ENCODE measurements around the gene SLC20A1.
"Not testable (repeated sequence)": the region's sequence is repeated elsewhere in the genome, so short reads cannot be mapped to it uniquely, and the experiment has no call there.

Gene SLC20A1

GRCh38 chr2:112699984-112700667, 54.4 kb downstream of the SLC20A1 start:
- Mint-ChIP-seq H3K27me3 (ENCODE audit: low read depth) (peaks cover 7% of the 10 kb centered on the region), H3K4me1 (peaks cover 7% of the 10 kb centered on the region), H3K4me3 (no peak overlapping the region), H3K9me3 (no peaks in the 10 kb centered on the region), H3K27ac (no peak overlapping the region), H3K36me3 (ENCODE audit: low read depth) (no peaks in the 10 kb centered on the region)
- TF ChIP-seq CTCF (IDR thresholded peaks at IDR 0.05; ENCODE audit: unreplicated experiment in 3 of 3): no peak

- Mint-ChIP-seq H3K36me3 (ENCODE audit: low read depth) (no peaks in the 10 kb centered on the region), H3K4me1 (peaks cover 7% of the 10 kb centered on the region), H3K9me3 (no peaks in the 10 kb centered on the region), H3K27ac (no peak overlapping the region), H3K4me3 (no peak overlapping the region), H3K27me3 (ENCODE audit: low read depth) (peaks cover 7% of the 10 kb centered on the region)
- TF ChIP-seq CTCF (IDR thresholded peaks at IDR 0.05; ENCODE audit: unreplicated experiment in 3 of 3): no peak
Measured at GRCh38 chr2:112701052-112701451, 55.3 kb downstream of the SLC20A1 start.

- no peak overlapping the region for H3K27ac Mint-ChIP-seq
- H3K27me3 Mint-ChIP-seq (ENCODE audit: low read depth): peaks cover 12% of the 10 kb centered on the region
- no peak overlapping the region for H3K4me3 Mint-ChIP-seq
- peaks cover 7% of the 10 kb centered on the region for H3K4me1 Mint-ChIP-seq
- no peak for TF ChIP-seq CTCF (IDR thresholded peaks at IDR 0.05; ENCODE audit: unreplicated experiment in 3 of 3)
- no peaks in the 10 kb centered on the region for H3K36me3 Mint-ChIP-seq (ENCODE audit: low read depth)
- no peaks in the 10 kb centered on the region for H3K9me3 Mint-ChIP-seq
Measured at GRCh38 chr2:112703684-112704083, 57.9 kb downstream of the SLC20A1 start.

GRCh38 chr2:112705575-112705974, 59.8 kb downstream of the SLC20A1 start:
- Mint-ChIP-seq H3K4me3 (no peak overlapping the region), H3K9me3 (no peaks in the 10 kb centered on the region), H3K27ac (peak overlapping the region in 1 of 3 experiments; percentile 1), H3K36me3 (ENCODE audit: low read depth) (no peaks in the 10 kb centered on the region), H3K27me3 (ENCODE audit: low read depth) (peaks cover 10% of the 10 kb centered on the region), H3K4me1 (peaks cover 5% of the 10 kb centered on the region)
- TF ChIP-seq CTCF (IDR thresholded peaks at IDR 0.05; ENCODE audit: unreplicated experiment in 3 of 3): no peak

- Mint-ChIP-seq H3K36me3 (ENCODE audit: low read depth) (no peaks in the 10 kb centered on the region), H3K27ac (peak overlapping the region in 1 of 3 experiments; percentile 1), H3K27me3 (ENCODE audit: low read depth) (peaks cover 5% of the 10 kb centered on the region), H3K9me3 (no peaks in the 10 kb centered on the region), H3K4me3 (no peak overlapping the region), H3K4me1 (peaks cover 3% of the 10 kb centered on the region)
- TF ChIP-seq CTCF (IDR thresholded peaks at IDR 0.05; ENCODE audit: unreplicated experiment in 3 of 3): no peak
Measured at GRCh38 chr2:112706170-112706664, 60.5 kb downstream of the SLC20A1 start.

- H3K36me3 Mint-ChIP-seq (ENCODE audit: low read depth); H3K27me3 Mint-ChIP-seq (ENCODE audit: low read depth); H3K27ac Mint-ChIP-seq; H3K4me1 Mint-ChIP-seq; H3K9me3 Mint-ChIP-seq; H3K4me3 Mint-ChIP-seq: not testable (repeated sequence)
Measured at GRCh38 chr2:112706947-112707346, 61.2 kb downstream of the SLC20A1 start.
